Activated gamma-delta T cell (primary cell): ENCODE data around the gene GPX4.

Experiments used
- DNase-seq: peaks from one replicate; lab custom pipeline; 2025; lab: John Stamatoyannopoulos, UW

Gene GPX4

GRCh38 chr19:1068009-1069001 is 35.5 kb upstream of the GPX4 start:
- DNase-seq, result peak; percentile 48

DNA sequence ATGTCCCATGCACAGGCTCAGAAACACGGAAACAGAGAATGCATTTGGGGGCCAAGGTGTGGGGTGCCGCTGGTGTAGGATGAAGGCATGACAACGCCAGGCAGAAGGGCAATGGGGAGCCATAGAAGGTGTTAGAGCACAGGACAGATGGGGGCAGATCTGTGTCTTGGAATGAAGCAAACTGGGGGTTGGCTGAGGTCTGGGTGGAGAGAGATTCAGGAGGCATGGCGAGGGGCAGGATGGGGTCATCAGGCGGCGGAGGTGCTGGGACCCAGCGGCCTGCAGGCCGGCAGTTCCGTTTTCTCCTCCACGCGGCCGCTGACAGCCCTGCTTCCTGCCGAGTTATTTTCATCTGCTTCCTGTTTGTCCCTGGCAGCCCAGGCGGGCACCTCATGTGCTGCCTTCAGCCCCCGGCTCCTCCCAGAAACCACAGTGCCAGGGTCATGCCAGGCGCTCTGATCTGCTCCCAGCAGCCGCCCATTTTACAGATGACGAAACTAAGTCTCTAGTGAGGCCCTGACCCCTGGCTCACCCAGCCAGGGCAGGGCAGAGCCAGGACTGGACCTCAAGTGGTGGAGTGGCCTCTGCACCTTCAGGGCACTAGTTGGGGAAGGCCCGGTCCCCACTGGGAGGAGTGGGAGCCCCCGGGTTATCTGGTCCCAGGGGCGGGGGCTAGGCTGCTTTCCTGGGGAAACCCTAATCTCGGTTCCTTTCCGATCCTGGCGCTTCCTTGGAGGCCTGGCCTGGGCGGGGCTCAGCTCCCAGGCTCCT is 34.6 kb upstream of the GPX4 start:
- no peak for DNase-seq

DNA sequence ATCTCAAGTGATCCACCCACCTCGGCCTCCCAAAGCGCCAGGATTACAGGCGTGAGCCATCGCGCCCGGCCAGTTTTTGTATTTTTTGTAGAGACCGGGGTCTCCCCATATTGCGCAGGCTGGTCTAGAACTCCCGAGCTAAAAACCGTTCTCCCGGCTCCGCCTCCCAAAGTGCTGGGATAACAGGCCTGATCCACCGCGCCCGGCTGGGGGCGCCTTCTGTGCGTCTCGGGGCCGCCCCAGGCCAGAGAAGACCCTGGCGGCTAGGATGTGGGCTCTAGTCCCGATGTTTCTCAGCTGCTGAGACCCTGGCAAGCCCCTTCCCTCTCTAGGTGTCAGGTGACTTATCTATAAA is 33.2 kb upstream of the GPX4 start:
- no peak for DNase-seq

- DNase-seq, result no peak
Observed at GRCh38 chr19:1070931-1071791, 32.6 kb upstream of the GPX4 start.

- no peak for DNase-seq
Observed at GRCh38 chr19:1072371-1073015, 31.3 kb upstream of the GPX4 start.

DNA sequence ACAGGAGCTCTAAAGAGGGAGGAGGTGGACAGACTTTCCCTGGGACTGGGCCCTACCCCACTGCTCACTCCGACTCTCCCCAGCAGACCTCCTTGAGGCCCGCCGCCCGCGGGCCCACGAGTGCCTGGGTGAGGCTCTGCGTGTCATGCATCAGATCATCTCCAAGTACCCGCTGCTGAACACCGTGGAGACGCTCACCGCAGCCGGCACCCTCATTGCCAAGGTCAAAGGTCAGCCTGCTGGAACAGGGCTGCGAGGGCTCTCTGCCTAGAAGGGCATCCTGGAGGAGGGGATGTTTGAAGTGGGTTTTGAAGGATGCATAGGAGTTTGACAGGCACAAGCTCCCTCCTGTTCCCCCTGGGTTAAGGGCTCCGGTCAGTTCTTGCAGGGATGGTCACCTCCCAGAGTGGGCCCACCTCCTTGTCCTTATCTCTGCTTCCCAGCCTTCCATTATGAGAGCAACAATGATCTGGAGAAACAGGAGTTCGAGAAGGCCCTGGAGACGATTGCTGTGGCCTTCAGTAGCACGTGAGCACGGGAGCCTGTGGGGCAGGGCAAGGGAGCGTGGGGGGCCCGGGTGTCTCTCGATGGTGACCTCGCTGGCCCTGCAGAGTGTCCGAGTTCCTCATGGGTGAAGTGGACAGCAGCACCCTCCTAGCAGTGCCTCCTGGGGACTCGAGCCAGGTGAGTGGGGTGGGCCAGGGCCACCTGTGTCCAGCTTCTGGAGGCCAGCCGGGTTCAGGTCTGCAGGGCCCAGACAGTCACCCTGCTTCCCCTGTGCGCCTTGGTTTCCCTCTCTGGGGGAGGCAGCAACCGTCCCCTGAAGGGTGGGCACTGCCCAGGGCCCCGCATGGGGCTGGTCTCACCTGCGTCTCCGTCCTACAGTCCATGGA is 30.5 kb upstream of the GPX4 start:
- DNase-seq, result no peak

DNA sequence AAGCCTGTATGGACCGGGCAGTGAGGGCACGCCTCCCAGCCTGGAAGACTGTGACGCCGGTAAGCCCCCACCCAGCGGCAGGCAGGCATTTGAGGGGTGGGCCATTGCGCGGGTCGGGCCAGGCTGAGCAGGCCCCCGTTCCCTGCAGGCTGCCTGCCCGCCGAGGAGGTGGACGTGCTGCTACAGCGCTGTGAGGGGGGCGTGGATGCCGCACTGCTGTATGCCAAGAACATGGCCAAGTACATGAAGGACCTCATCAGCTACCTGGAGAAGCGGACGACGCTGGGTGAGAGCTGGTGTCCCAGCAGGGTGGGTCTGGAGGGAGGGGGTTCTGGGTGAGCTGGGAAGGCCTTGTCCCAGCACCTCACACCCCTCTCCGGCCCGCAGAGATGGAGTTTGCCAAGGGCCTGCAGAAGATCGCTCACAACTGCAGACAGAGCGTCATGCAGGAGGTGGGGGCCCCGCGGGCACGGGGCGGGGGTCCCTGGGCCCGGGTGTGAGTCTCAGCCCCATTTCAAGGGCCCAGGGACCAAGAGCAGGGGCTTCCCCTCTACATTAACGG is 29.8 kb upstream of the GPX4 start:
- no peak for DNase-seq

DNA sequence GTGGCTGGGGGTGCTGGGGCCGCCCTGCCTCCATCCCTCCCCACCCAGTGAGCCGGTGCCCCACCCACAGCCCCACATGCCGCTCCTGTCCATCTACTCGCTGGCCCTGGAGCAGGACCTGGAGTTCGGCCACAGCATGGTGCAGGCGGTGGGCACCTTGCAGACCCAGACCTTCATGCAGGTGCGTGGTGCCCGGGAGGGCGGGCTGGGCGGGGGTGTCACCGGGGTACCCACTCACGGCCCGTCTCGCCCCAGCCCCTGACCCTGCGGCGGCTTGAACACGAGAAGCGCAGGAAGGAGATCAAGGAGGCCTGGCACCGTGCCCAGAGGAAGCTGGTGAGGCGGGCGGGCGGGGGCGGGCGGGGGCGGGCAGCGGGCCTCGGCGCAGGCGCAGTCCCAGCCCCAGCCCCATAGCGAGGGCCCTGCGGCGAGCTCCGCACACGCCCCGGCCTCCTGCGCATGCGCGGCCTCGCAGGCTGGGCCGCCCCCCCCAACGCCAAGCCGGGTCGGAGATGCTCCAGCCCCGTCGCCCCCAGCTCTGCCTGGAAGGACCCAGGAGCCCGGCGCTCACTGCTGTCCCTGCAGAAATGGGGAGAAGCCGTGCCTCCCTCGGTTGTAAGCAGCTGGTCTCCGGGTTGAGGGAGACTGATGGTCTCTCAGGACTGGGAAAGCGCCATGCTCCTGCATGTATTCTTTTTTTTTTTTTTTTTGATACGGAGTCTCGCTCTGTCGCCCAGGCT is 29.1 kb upstream of the GPX4 start:
- DNase-seq, result peak; percentile 78

DNA sequence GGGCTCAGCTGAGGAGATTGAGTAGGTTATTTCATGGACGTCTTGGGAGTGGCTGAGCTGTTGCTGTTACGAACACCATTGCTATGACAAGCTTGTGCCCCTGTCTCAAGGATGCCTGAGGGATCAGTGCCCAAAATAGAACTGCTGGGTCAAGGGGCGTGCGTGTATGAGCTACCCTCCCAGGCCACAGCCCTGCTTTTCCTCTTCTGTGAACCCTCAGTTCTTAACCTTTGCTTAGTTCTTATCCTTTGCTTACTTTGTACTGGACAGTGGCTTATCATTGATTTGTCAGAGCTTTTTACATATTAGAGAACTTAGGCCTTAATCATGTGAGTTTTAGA is 27.8 kb upstream of the GPX4 start:
- DNase-seq, result no peak

GRCh38 chr19:1076951-1077350 is 26.8 kb upstream of the GPX4 start:
- DNase-seq, result peak; percentile 83

DNA sequence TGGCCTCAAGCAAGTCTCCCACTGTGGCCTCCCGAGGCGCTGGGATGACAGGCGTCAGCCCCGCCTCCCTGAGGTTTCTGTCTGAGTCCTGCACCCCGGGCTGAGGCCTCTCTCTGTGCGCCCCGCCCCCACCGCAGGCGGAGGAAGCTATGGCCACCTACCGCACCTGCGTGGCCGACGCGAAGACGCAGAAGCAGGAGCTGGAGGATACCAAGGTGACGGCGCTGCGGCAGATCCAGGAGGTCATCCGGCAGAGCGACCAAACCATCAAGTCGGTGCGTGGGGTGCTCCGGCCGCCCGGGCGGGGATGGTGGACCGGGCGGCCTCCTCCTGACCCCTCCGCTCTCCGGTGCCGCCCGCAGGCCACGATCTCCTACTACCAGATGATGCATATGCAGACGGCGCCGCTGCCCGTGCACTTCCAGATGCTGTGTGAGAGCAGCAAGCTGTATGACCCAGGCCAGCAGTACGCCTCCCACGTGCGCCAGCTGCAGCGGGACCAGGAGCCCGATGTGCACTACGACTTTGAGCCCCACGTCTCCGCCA is 24.2 kb upstream of the GPX4 start:
- DNase-seq, result no peak

DNA sequence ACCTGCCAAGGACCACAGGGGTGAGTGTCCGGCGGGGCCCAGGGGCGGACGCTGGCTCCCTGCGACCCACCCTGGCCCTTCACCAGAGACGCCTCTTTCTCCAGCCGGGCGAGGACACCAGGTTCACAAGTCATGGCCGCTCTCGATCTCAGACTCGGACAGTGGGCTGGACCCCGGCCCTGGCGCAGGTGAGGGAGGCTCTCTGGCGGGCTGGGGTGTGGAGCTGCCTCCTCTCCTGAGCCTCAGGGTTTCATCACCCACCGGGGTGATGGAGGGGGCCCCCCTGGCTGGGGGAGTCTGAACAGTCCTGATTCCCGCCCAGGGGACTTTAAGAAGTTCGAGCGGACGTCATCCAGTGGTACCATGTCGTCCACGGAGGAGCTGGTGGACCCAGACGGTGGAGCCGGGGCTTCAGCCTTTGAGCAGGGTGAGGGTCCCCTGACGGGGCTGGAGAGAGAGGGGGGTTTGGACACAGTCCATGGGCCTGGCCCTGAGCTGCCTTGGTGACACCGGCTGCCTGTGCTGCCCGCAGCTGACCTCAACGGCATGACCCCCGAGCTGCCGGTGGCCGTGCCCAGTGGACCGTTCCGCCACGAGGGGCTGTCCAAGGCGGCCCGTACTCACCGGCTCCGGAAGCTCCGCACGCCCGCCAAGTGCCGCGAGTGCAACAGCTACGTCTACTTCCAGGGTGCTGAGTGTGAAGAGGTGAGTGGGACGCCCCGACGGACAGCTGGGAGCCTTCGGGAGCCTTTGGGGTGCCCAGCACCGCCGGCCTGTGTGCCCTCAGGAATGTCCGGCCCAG is 23.2 kb upstream of the GPX4 start:
- no peak for DNase-seq

- no peak for DNase-seq
Observed at GRCh38 chr19:1081301-1082164, 22.3 kb upstream of the GPX4 start.

DNA sequence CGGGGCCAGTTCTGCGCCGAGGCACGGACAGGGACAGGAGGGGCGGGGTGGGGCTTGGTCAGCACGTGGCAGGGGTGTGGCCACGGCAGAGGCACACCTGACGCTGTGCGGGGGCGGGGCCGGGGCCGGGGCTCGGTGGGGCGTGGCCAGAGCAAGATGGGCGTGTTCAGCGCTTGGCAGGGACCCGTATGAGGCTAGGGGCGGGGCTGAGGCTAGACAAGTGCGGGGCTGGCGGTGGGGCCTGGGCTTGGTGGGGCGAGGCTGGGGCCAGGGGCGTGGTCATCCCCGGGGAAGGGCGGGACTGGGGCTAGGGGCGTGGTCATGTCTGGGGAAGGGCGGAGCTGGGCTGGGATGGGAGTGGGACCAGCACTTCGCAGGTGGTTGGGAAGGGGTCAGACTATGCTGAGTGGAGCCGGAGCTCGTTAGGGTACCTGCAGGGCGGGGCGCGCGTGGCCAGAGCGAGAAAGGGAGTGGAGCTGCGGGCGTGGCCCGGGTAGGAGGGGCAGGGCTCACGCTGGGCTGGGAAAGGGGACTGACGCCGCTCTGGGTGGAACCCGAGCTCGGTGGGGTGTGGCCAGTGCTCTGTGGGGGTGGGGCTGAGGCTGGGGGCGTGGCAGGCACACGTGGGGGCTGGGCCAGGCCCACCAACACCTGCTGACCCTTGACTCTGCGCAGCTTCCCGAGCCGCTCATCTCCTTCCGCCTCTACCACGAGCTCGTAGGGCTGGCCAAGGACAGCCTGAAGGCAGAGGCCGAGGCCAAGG is 21.4 kb upstream of the GPX4 start:
- no peak for DNase-seq

- DNase-seq, result no peak
Observed at GRCh38 chr19:1082928-1083816, 20.6 kb upstream of the GPX4 start.
